Endodermal cell (in vitro differentiated cells): ENCODE results near the gene UNC80. TPM values are rescaled to one million over a fixed set of nuclear protein-coding genes. Genes with fewer than 3 reads are reported as not detected.

Experiments
- DNase-seq: peaks from one replicate; pipeline ENCODE4 v3.0.0-alpha.2; 2017
- H3K27ac ChIP-seq: 2 replicates; pipeline ENCODE4 v1.5.1; 2013; ENCODE audit warnings: mild to moderate bottlenecking, low read depth, low read length, moderate library complexity
- H3K27me3 ChIP-seq: 2 replicates; pipeline ENCODE4 v1.6.1; 2013; ENCODE audit warnings: mild to moderate bottlenecking, low read length, moderate library complexity; ENCODE audit not compliant: insufficient read depth, control insufficient read depth, poor library complexity, severe bottlenecking
- H3K36me3 ChIP-seq: 2 replicates; pipeline ENCODE4 v1.7.0; 2013; ENCODE audit warnings: mild to moderate bottlenecking, low read length, moderate library complexity; ENCODE audit not compliant: control insufficient read depth, insufficient read depth
- H3K4me1 ChIP-seq: one replicate; pipeline ENCODE4 v1.7.0; 2013; ENCODE audit warnings: low read length; ENCODE audit not compliant: control insufficient read depth, insufficient read depth
- H3K4me3 ChIP-seq: 2 replicates; pipeline ENCODE4 v1.5.1; 2013; ENCODE audit warnings: mild to moderate bottlenecking, low read length, moderate library complexity
- H3K9ac ChIP-seq: 2 replicates; pipeline ENCODE4 v1.6.1; 2013; ENCODE audit warnings: mild to moderate bottlenecking, low read length, moderate library complexity; ENCODE audit not compliant: poor library complexity, severe bottlenecking; ENCODE audit errors: extremely low read depth
- H3K9me3 ChIP-seq: 2 replicates; pipeline ENCODE4 v1.6.1; 2013; ENCODE audit warnings: mild to moderate bottlenecking, low read length, moderate library complexity; ENCODE audit not compliant: control insufficient read depth
- H3K27ac Mint-ChIP-seq: 2 replicates; pipeline ENCODE4 v1.8.0; 2020; ENCODE audit warnings: mixed read lengths
- H3K27me3 Mint-ChIP-seq: 2 replicates; pipeline ENCODE4 v1.8.0; 2021; ENCODE audit warnings: mild to moderate bottlenecking, mixed read lengths; ENCODE audit not compliant: insufficient read depth
- H3K36me3 Mint-ChIP-seq: 2 replicates; pipeline ENCODE4 v1.8.0; 2020; ENCODE audit warnings: low read depth, mixed read lengths
- H3K4me1 Mint-ChIP-seq: 2 replicates; pipeline ENCODE4 v1.8.0; 2020; ENCODE audit warnings: mixed read lengths
- H3K4me3 Mint-ChIP-seq: 2 replicates; pipeline ENCODE4 v1.8.0; 2020; ENCODE audit warnings: mild to moderate bottlenecking, moderate library complexity, mixed read lengths
- H3K9me3 Mint-ChIP-seq: 2 replicates; pipeline ENCODE4 v1.8.0; 2020; ENCODE audit warnings: mild to moderate bottlenecking, mixed read lengths
- WGBS, 2 experiments: methylation state at CpG; one replicate each; pipeline versions ENCODE4 v1.1.5 to v1.1.7; 2013; ENCODE audit warnings: missing lambda C conversion rate in 2 of 2, mixed read lengths in 1 of 2; ENCODE audit not compliant: insufficient coverage in 1 of 2, insufficient read length in 1 of 2; 5-methylcytosine and 5-hydroxymethylcytosine counted together
- total RNA-seq, 2 donors: library from RNA; stranded (reverse); fragmentation: NEBNext Ultra II Directional in 1 of 2; extraction: Animal tissue kit (Norgen Biotek cat#: 25700) in 1 of 2; gene quantifications; 2 replicates in 1 of 2; 3 replicates in 1 of 2; pipeline ENCODE4 v1.2.1, GENCODE V29; 2021
- TF ChIP-seq, protein P1 (sequence below): fragments of 200-600 bp; sonication (generic); conservative IDR thresholded peaks from 2 replicates; pipeline ENCODE4 v1.5.0; 2021; ENCODE audit warnings: antibody characterized with exemption, mild to moderate bottlenecking

The UNC80 gene
- total RNA-seq, 2 donors from 2014 or later = 0.15 to 0.55 TPM

DNA sequence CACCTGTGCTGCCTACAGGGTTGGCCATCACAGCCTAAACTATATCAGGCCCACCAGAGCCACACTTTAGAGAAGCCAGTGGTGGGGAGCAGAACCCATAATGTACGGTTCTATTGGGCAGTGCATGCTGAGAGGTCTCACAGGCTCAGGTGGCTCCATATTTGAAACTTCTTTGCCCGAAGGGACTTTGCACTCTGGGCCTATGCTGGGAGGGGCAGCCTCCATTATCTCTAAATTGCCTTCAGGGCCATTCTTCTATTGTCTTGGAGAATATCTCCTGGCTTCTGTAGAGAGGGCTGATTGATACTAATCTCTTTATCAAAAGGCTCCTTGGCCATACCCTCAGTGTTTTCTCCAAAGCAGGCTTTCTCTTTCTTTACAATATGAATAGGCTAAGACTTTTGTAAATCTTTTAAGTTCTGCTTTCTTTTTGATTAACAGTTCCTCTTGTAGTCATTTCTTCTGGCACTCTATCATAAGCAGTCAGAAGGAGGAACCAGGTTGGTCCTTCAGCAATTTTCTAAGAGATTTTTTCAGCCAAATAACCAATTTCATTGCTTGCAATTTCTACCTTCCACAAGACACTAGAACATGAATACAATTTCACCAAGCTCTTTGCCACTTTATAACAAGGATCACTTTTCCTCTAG lies 275.3 kb downstream of the UNC80 start:
- WGBS, 2 experiments = 84 to 90% methylated on average over 2 of the region's 2 CpGs
- peaks cover 17% of the 10 kb centered on the region for H3K9me3 Mint-ChIP-seq
- H3K27ac Mint-ChIP-seq = no peak overlapping the region

More for the DNA sequence above, 275.3 kb downstream of the UNC80 start:
- H3K27ac ChIP-seq = no peak overlapping the region
- no peak overlapping the region for H3K9ac ChIP-seq
- H3K4me3 ChIP-seq = peak overlapping the region; percentile 48
- H3K27me3 ChIP-seq = no peaks in the 10 kb centered on the region
- Mint-ChIP-seq H3K4me1 (peaks cover 6% of the 10 kb centered on the region), H3K36me3 (peaks cover 44% of the 10 kb centered on the region), H3K27me3 (no peaks in the 10 kb centered on the region), H3K4me3 (no peak overlapping the region)
- peaks cover 4% of the 10 kb centered on the region for H3K4me1 ChIP-seq
- H3K36me3 ChIP-seq = peaks cover 22% of the 10 kb centered on the region
- DNase-seq = no peak
- TF ChIP-seq, protein P1, sequence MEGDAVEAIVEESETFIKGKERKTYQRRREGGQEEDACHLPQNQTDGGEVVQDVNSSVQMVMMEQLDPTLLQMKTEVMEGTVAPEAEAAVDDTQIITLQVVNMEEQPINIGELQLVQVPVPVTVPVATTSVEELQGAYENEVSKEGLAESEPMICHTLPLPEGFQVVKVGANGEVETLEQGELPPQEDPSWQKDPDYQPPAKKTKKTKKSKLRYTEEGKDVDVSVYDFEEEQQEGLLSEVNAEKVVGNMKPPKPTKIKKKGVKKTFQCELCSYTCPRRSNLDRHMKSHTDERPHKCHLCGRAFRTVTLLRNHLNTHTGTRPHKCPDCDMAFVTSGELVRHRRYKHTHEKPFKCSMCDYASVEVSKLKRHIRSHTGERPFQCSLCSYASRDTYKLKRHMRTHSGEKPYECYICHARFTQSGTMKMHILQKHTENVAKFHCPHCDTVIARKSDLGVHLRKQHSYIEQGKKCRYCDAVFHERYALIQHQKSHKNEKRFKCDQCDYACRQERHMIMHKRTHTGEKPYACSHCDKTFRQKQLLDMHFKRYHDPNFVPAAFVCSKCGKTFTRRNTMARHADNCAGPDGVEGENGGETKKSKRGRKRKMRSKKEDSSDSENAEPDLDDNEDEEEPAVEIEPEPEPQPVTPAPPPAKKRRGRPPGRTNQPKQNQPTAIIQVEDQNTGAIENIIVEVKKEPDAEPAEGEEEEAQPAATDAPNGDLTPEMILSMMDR = no peak
- H3K9me3 ChIP-seq = peaks cover 20% of the 10 kb centered on the region

Other genes starting within 250 kb of the UNC80 start
- 10 to 100 TPM; 58.4 TPM for gene RPE, start 230.8 kb downstream of the UNC80 start, total RNA-seq